Type B pancreatic cell (in vitro differentiated cells): ENCODE results near the gene PAK5. TPM values are rescaled to one million over a fixed set of nuclear protein-coding genes. Genes with fewer than 3 reads are reported as not detected.
A peak's percentile ranks its signal among the peaks of the same experiment; 100 is the strongest.

Source experiments
- DNase-seq: peaks from one replicate; pipeline ENCODE4 v3.0.0; 2021; ENCODE audit warnings: mixed read lengths; ENCODE audit not compliant: unreplicated experiment; ENCODE audit errors: extremely low spot score
- H3K27ac Mint-ChIP-seq: 2 replicates; pipeline ENCODE4 v1.8.0; 2021; ENCODE audit warnings: mild to moderate bottlenecking, mixed read lengths
- H3K27me3 Mint-ChIP-seq: 2 replicates; pipeline ENCODE4 v1.8.0; 2021; ENCODE audit warnings: mixed read lengths
- H3K36me3 Mint-ChIP-seq: 2 replicates; pipeline ENCODE4 v1.8.0; 2021; ENCODE audit warnings: mixed read lengths
- H3K4me1 Mint-ChIP-seq: one replicate; pipeline ENCODE4 v1.8.0; 2021; ENCODE audit warnings: mixed read lengths; ENCODE audit not compliant: unreplicated experiment
- H3K4me3 Mint-ChIP-seq: 2 replicates; pipeline ENCODE4 v1.8.0; 2021; ENCODE audit warnings: mild to moderate bottlenecking, mixed read lengths
- H3K9me3 Mint-ChIP-seq: 2 replicates; pipeline ENCODE4 v1.8.0; 2021; ENCODE audit warnings: mixed read lengths
- total RNA-seq: library from RNA; stranded (reverse); gene quantifications from 2 replicates; pipeline ENCODE4 v1.2.1, GENCODE V29; 2021; ENCODE audit warnings: low replicate concordance
- TF ChIP-seq, protein P1 (sequence below): fragments of 200-600 bp; sonication (generic); conservative IDR thresholded peaks from 2 replicates; pipeline ENCODE4 v1.5.0; 2021; ENCODE audit warnings: antibody characterized with exemption, mild to moderate bottlenecking

The PAK5 gene
- total RNA-seq, 1 donor from 2014 or later = 1.8 TPM

DNA sequence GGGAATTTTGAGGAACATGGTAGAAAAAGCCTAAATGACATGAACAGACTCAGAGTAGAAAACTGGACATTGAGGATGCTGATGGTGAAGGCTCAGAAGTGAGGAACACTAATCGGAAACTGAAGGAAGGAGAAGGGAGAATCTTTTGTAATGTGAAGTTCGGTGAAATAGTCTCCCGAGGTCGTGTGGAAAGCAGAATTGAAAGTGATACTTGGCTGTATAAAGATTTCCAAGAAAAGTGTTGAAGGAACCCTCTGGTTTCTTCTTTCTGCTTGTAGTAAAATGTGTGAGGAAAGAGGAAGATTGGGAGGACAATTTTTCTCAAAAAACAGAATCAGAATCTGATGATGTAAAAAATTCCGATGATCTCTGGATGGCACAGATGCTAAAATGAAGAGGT lies 209.0 kb downstream of the PAK5 start:
- Mint-ChIP-seq H3K9me3 (no peaks in the 10 kb centered on the region), H3K36me3 (no peaks in the 10 kb centered on the region), H3K27me3 (no peaks in the 10 kb centered on the region), H3K4me3 (no peak overlapping the region), H3K4me1 (no peaks in the 10 kb centered on the region), H3K27ac (no peak overlapping the region)
- no peak for DNase-seq
- TF ChIP-seq, protein P1, sequence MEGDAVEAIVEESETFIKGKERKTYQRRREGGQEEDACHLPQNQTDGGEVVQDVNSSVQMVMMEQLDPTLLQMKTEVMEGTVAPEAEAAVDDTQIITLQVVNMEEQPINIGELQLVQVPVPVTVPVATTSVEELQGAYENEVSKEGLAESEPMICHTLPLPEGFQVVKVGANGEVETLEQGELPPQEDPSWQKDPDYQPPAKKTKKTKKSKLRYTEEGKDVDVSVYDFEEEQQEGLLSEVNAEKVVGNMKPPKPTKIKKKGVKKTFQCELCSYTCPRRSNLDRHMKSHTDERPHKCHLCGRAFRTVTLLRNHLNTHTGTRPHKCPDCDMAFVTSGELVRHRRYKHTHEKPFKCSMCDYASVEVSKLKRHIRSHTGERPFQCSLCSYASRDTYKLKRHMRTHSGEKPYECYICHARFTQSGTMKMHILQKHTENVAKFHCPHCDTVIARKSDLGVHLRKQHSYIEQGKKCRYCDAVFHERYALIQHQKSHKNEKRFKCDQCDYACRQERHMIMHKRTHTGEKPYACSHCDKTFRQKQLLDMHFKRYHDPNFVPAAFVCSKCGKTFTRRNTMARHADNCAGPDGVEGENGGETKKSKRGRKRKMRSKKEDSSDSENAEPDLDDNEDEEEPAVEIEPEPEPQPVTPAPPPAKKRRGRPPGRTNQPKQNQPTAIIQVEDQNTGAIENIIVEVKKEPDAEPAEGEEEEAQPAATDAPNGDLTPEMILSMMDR = no peak

DNA sequence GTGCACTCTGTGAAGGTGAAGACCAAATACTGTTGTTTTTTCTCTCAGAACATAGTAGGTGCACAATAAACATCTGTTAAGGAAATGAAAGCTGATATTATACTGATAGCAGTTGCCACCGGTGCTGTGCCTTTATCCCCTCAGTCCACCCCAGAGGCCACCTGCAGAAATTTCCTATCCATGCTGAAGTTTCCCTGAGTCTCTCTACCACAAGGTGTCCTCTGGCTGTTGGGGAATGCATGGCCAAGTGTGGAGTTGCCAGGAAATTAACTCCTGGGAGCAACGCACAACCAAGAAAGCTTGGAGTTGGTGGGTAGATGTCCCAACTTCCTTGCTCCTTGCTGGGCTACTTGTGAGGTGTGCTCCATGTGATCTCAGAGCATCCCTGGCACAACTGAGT lies 210.3 kb downstream of the PAK5 start:
- Mint-ChIP-seq H3K9me3 (no peaks in the 10 kb centered on the region), H3K4me3 (no peak overlapping the region)

DNA sequence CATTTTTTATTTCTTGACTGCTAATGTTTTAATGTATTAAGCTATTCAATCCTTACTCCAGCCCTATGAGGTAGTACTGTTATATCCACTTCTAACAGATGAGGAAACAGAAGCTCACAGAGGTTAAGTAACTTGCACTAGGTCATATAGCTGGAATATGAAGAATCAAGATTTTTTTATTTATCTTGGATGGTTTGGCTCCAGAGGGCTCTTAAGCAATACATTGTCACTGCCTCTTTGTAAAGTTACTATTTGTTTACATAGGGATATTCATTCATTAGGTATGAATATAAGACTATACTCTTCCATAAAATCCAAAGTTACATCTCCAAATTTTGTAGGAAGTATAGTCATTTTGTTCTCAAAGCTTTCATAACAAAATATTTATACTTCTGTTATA lies 210.7 kb downstream of the PAK5 start:
- TF ChIP-seq, protein P1 = no peak
- no peak for DNase-seq
- no peaks in the 10 kb centered on the region for H3K9me3 Mint-ChIP-seq
- H3K4me3 Mint-ChIP-seq = no peak overlapping the region
- no peaks in the 10 kb centered on the region for H3K4me1 Mint-ChIP-seq
- H3K27me3 Mint-ChIP-seq = no peaks in the 10 kb centered on the region
- H3K36me3 Mint-ChIP-seq = no peaks in the 10 kb centered on the region
- no peak overlapping the region for H3K27ac Mint-ChIP-seq

More for the DNA sequence above, 210.3 kb downstream of the PAK5 start:
- Mint-ChIP-seq H3K27ac (no peak overlapping the region), H3K27me3 (no peaks in the 10 kb centered on the region), H3K36me3 (no peaks in the 10 kb centered on the region), H3K4me1 (no peaks in the 10 kb centered on the region)
- TF ChIP-seq, protein P1 = no peak
- DNase-seq = no peak

DNA sequence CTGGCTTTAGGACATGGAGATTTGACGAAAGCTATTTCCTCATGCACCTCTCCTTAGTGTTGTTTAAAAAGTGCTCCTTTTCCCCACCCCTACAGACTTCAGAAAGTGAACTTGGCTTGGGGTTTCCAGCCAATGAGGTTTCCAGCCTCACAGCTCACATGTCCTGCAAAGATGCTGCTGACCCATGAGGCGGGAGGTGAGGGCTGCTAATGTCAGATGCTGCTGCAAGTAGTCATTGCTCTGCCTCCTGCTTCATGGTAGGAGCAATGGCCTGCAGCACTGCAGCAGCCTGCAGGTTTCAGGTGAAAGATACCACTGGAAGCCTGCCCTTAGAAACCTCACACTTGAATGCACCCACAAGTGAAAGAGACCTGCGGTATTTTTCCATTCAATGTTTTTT lies 211.7 kb downstream of the PAK5 start:
- H3K36me3 Mint-ChIP-seq = no peaks in the 10 kb centered on the region
- H3K4me3 Mint-ChIP-seq = no peak overlapping the region
- no peak overlapping the region for H3K27ac Mint-ChIP-seq

DNA sequence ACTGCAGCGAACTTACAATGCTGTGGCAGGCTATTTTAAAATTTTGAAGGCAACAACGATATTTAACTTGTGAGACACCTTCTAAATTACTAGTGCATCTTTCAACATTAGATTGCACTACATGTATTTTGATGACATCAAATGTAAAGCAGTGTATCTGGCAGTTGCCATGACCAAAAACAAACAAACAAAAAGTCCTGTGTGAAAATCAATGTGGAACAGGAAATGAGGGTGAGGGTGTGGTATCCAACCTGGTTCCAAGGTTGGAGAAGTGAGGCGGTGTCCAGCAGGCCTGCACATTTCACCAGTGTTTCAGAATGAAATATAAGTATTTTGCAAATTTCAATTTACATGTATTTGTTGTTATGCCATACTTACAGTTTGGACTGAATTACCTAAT lies 212.5 kb downstream of the PAK5 start:
- TF ChIP-seq, protein P1 = no peak
- no peak for DNase-seq
- H3K4me1 Mint-ChIP-seq = no peaks in the 10 kb centered on the region

More for the DNA sequence above, 211.7 kb downstream of the PAK5 start:
- Mint-ChIP-seq H3K27me3 (no peaks in the 10 kb centered on the region), H3K9me3 (no peaks in the 10 kb centered on the region), H3K4me1 (no peaks in the 10 kb centered on the region)
- TF ChIP-seq, protein P1 = no peak
- DNase-seq = no peak

DNA sequence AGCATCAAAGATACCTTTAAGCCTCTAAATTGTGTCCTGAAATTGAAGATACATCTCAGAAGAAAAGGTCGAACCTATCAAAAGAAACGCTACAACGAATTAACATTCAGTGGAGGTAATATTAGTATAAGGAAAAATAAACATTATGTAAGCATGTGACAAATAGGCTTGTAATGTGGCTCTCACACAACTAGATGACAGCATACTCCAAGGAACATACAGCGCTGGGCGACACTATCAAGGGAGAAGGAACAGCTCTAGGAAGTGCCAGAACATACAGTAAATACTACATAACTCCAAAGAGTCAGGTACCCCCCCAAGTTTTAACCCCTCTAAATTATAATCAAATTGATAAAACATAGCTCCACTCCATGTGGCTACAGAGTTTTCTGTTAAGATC lies 220.9 kb downstream of the PAK5 start:
- TF ChIP-seq, protein P1 = peak; percentile 67
- DNase-seq = no peak
- H3K27ac Mint-ChIP-seq = no peak overlapping the region
- H3K36me3 Mint-ChIP-seq = no peaks in the 10 kb centered on the region
- H3K4me1 Mint-ChIP-seq = peaks cover 5% of the 10 kb centered on the region
- H3K4me3 Mint-ChIP-seq = no peak overlapping the region
- peaks cover 19% of the 10 kb centered on the region for H3K27me3 Mint-ChIP-seq
- H3K9me3 Mint-ChIP-seq = no peaks in the 10 kb centered on the region

More for the DNA sequence above, 212.5 kb downstream of the PAK5 start:
- Mint-ChIP-seq H3K4me3 (no peak overlapping the region), H3K9me3 (no peaks in the 10 kb centered on the region), H3K36me3 (no peaks in the 10 kb centered on the region), H3K27ac (no peak overlapping the region), H3K27me3 (no peaks in the 10 kb centered on the region)
